Esophagus squamous epithelium (tissue), 5 donors: Measurements from ENCODE around the gene GNAI1. TPM values are rescaled to one million over a fixed set of nuclear protein-coding genes. Genes with fewer than 3 reads are reported as not detected.

Source experiments
- DNase-seq: peaks from one replicate; lab custom pipeline; 2025; lab: John Stamatoyannopoulos, UW
- H3K27ac ChIP-seq, 4 donors: fragments of 200-600 bp; sonication (generic); one replicate each; pipeline ENCODE4 v1.5.1; 2016 to 2019; ENCODE audit warnings: mild to moderate bottlenecking in 1 of 4
- H3K27me3 ChIP-seq, 4 donors: fragments of 200-600 bp; sonication (generic); 1 replicate in 3 of 4; 2 replicates in 1 of 4; pipeline versions ENCODE4 v1.5.1 to v1.6.0; 2017 to 2021; ENCODE audit warnings: antibody characterized with exemption in 1 of 4
- H3K36me3 ChIP-seq, 3 donors: fragments of 200-600 bp; sonication (generic); one replicate each; pipeline ENCODE4 v1.5.1; 2016 to 2019
- H3K4me1 ChIP-seq, 3 donors: fragments of 200-600 bp; sonication (generic); one replicate each; pipeline ENCODE4 v1.5.1; 2017 to 2019
- H3K4me3 ChIP-seq, 4 donors: fragments of 200-600 bp; sonication (generic); 1 replicate in 3 of 4; 2 replicates in 1 of 4; pipeline ENCODE4 v1.5.1; 2016 to 2019; ENCODE audit warnings: mild to moderate bottlenecking in 2 of 4, moderate library complexity in 1 of 4
- H3K9me3 ChIP-seq, 3 donors: fragments of 200-600 bp; sonication (generic); one replicate each; pipeline ENCODE4 v1.5.1; 2016 to 2019
- POLR2A ChIP-seq, 4 donors: fragments of 450-650 bp; IDR thresholded peaks; one replicate each; pipeline ENCODE4 v1.6.1; 2017; ENCODE audit warnings: antibody characterized with exemption in 4 of 4, mild to moderate bottlenecking in 4 of 4, moderate library complexity in 3 of 4
- WGBS, 2 donors: methylation state at CpG; one replicate each; pipeline ENCODE4 v1.1.5; 2018; 5-methylcytosine and 5-hydroxymethylcytosine counted together
- intact Hi-C: fragments of 100-400 bp; cut with DNase I; formaldehyde crosslinking; loops from one replicate; pipeline ENCODE4 v1.15.0; 2022
- small RNA-seq, 4 donors: library from RNA; depleted of rRNA; stranded (forward); fragments of <200 nt; gene quantifications; one replicate each; pipeline ENCODE3, GENCODE V24; 2016
- total RNA-seq, 4 donors: library from RNA; depleted of rRNA; stranded (reverse); fragments of >200 nt; gene quantifications; one replicate each; pipeline ENCODE4 v1.1.0, GENCODE V29; 2016
- TF ChIP-seq, protein P1 (sequence below), 6 experiments: fragments of 450-650 bp in 4 of 6; fragments of 200-600 bp in 2 of 6; sonication (generic) in 2 of 6; IDR thresholded peaks; one replicate each; pipeline ENCODE4 v1.5.1; 2016 to 2019; ENCODE audit warnings: antibody characterized with exemption in 6 of 6, mild to moderate bottlenecking in 4 of 6, moderate library complexity in 4 of 6
- donor health status: DM: yes; HTN: yes; CAD: no.

Gene GNAI1
- total RNA-seq, 4 donors from 2014 or later = 27.3 to 46.3 (median 38.8) TPM

DNA sequence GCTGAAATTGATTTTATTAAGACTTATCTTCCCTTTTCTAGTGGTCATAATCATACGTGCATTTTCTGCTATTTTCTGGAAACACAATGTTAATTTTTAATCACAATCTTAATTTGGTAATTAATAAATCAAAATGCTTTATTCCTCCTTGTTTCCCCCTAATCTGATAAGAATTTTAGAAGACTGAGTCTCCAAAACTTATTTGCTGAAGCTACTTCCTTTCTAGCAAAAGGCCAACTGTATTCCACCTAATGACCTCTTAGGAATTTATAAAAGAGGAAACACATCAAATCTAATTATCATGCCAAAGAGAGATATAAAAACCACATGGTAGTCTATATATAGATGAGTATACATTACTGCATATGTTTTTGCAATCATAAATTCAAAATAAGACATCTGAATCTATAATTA lies 140.6 kb downstream of the GNAI1 start:
- H3K9me3 ChIP-seq = no peaks in the 10 kb centered on the region
- H3K36me3 ChIP-seq = no peaks in the 10 kb centered on the region
- peaks cover 0 to 26% (median 14%) of the 10 kb centered on the region in 3 donors for H3K4me1 ChIP-seq
- no peak overlapping the region for H3K4me3 ChIP-seq
- WGBS, 2 donors = 76 to 79% methylated on average over 1 of the region's 1 CpG
- H3K27ac ChIP-seq = no peak overlapping the region
- DNase-seq = no peak
- H3K27me3 ChIP-seq = no peaks in the 10 kb centered on the region
- intact Hi-C loops = no loop called here
- TF ChIP-seq, protein P1, sequence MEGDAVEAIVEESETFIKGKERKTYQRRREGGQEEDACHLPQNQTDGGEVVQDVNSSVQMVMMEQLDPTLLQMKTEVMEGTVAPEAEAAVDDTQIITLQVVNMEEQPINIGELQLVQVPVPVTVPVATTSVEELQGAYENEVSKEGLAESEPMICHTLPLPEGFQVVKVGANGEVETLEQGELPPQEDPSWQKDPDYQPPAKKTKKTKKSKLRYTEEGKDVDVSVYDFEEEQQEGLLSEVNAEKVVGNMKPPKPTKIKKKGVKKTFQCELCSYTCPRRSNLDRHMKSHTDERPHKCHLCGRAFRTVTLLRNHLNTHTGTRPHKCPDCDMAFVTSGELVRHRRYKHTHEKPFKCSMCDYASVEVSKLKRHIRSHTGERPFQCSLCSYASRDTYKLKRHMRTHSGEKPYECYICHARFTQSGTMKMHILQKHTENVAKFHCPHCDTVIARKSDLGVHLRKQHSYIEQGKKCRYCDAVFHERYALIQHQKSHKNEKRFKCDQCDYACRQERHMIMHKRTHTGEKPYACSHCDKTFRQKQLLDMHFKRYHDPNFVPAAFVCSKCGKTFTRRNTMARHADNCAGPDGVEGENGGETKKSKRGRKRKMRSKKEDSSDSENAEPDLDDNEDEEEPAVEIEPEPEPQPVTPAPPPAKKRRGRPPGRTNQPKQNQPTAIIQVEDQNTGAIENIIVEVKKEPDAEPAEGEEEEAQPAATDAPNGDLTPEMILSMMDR (IDR thresholded peaks at IDR 0.05) = no peak
- no peak for TF ChIP-seq POLR2A (IDR thresholded peaks at IDR 0.05)

Small RNA genes within 50 kb of the gene (small RNA-seq; reads per million reads assigned to genes)
- 0 reads per million in 4 donors for gene RN7SL869P
